Stimulated activated CD4-positive, alpha-beta T cell treated with anti-CD3 and anti-CD28 coated beads, Interleukin-1b, Interleukin-23, amount 100 ng/mL, for 4 hours (primary cell): ENCODE measurements around the gene RGS7.
"Not testable (repeated sequence)": the region's sequence is repeated elsewhere in the genome, so short reads cannot be mapped to it uniquely, and the experiment has no call there.

Experiments used
- DNase-seq, 2 donors: peaks; one replicate each; pipeline ENCODE4 v3.0.0-alpha.2; 2020; ENCODE audit warnings: low read depth in 2 of 2

Gene RGS7

DNA sequence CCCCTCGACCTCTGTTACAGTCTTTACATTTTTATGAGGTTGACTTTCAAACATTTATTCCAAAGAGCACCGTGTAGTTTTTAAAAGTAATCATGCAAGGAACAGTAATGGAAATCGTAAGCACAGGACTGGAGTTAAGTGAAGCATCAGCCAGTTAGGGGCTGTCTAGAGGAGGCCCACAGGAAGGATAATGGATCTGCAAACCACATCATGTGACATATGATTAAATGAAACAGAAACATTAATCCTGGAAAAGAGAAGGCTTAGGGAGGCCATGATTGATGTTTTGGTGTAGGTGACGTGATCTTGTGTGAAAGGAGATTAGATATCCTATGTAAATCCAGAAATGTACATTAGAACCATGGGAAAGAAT is 25.0 kb downstream of the RGS7 start:
- no peak for DNase-seq

- no peak for DNase-seq
Observed at GRCh38 chr1:241331328-241332036, 25.5 kb downstream of the RGS7 start.

GRCh38 chr1:241330619-241331327 is 26.2 kb downstream of the RGS7 start:
- DNase-seq = no peak

- no peak for DNase-seq
Observed at GRCh38 chr1:241325456-241325855, 31.5 kb downstream of the RGS7 start.

- no peak for DNase-seq
Observed at GRCh38 chr1:241323514-241324195, 33.4 kb downstream of the RGS7 start.

DNA sequence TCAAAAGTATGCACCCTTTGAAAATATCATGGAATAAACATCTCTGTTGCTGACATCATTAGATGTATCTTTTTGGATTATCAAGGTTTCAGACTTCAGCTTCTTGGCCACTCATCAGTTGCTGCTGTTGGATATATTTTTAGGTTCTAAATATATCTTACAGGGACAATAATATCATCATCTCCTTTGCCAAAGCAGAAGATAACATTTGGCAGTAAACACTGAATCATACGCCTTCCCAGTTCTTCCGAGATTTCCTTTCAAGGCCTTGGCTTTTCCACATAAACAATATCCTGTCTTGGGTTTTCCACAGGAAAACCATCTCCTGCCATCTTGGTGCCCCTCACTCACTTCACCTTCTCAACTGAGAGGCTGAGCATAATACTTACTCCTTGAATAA is 39.3 kb downstream of the RGS7 start:
- no peak for DNase-seq

- no peak for DNase-seq
Observed at GRCh38 chr1:241316372-241316771, 40.6 kb downstream of the RGS7 start.

GRCh38 chr1:241311056-241311746 is 45.8 kb downstream of the RGS7 start:
- DNase-seq = no peak

DNA sequence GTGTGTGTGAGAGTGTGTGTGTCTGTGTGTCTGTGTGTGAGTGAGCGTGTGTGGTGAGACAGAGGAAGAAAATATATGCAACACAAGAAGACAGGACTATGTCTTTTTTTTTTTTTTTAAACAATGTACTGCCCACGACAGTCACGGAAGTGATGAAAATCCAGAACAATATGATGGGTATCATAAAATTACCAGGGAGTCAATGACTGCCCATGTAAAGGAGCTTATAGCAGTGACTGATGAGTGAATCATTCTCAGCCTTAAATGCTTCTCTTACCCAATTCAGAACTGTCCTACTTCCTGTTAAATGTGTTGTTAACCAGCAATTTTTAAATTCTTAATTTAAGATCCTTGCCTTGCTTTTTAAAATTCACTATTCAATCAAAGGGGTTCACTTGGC is 46.6 kb downstream of the RGS7 start:
- DNase-seq = no peak

GRCh38 chr1:241309651-241310050 is 47.4 kb downstream of the RGS7 start:
- DNase-seq = no peak

DNA sequence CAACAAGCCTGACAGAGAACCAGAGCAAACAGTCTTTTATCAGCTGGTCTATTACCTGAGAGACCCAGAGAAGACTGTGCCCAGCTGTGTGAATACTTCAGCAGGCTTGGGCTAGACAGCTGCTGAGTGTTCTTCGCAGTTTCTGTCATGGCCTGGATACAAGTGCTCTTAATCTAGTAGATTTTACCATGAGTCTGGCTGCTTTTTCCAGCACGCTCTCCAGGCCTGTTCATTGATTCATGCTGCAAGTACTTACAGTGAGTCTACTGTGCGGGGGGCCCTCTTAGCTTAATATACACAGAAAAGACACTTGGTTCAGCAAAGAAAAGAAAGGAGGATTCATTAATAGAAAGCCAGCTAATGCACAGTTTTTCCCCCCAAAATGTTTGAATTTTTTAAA is 48.5 kb downstream of the RGS7 start:
- DNase-seq = no peak

DNA sequence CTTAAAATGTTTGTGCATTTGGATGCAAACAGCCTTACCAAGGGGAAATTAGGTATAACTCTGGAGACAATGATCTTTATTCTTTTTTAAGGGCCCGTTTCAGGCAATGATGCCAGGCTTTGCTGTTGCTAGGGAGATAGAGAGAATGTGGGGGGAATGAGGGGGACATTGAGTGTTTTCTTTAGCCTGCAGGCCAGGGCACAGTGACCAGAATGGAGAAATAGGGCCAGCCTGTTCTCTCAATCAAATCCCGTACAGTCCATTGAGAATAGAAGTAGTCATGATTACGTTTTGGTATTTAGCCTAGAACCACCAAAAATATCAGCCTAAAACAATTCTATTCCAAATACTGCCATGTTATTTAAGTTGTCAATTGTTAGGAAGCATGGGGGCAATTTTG is 49.0 kb downstream of the RGS7 start:
- no peak for DNase-seq

DNA sequence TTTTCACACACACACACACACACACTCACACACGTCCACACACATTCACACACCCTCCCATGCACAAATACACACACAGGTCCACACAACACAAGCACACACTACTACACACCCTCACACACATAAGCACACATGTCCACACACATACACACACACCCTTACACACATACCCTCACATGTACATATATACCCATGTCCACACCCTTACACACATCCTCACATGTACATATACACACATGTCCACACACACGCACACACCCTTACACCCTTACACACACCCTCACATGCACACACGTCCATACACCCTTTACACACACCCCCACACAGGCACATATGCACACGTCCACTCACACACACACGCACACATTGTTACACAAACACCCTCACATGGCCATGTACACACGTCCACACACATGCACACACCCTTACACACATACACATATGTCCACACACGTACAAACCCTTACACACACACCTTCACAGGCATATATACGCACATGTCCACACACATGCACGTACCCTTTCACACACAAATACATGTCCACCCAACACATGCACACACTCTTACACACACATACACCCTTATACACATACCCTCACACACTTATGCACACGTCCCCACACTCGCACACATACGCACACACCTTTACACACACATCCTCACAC is 50.7 kb downstream of the RGS7 start:
- no peak for DNase-seq

- not testable (repeated sequence) for DNase-seq
Observed at GRCh38 chr1:241302024-241302423, 55.0 kb downstream of the RGS7 start.

DNA sequence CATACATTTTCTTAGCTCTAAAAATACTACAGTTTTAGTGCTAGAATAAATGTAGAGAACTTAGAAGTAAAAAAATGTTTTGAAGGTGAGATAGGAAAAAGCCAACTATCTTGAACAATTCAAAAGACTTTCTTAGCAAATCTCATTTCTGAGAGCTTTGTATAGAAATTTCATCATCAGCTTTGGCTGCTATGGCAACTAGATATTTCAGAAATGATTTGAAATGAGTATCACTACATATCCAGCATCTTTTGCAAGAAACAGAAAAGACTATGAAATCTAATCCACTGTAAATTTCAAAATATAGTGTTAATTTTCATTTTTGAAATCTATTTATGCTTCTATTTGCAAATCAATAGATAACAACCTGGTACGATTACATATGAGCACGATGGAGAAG is 57.7 kb downstream of the RGS7 start:
- DNase-seq = no peak

DNA sequence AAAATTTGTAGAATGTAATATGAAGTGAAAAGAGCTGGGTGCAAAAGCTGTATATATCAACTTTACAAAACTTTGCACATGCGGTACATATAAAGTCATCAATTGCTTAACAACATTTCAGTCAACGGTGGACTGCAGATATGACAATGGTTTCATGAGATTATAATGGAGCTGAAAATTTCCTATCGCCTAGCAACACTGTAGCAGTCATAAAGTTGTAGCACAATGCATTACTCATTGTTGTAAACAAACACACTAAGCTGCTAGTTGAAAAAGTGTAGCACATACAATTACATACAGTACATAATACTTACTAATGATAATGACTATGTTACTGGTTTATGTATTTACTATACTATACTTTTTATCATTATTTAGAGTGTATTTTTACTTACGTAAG is 64.0 kb downstream of the RGS7 start:
- no peak for DNase-seq

DNA sequence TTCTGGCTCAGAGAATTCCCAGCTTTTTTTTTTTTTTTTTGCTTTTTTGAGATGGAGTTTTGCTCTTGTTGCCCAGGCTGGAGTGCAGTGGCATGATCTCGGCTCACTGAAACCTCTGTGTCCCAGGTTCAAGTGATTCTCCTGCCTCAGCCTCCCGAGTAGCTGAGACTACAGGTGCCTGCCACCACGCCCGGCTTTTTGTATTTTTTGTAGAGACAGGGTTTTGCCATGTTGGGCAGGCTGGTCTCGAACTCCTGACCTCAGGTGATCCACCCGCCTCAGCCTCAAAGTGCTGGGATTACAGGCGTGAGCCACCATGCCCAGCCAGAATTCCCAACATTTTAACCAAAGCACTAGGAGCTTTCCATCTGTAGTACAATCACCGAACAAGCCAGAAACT is 65.5 kb downstream of the RGS7 start:
- not testable (repeated sequence) for DNase-seq

GRCh38 chr1:241286486-241286885 is 70.5 kb downstream of the RGS7 start:
- DNase-seq = no peak

DNA sequence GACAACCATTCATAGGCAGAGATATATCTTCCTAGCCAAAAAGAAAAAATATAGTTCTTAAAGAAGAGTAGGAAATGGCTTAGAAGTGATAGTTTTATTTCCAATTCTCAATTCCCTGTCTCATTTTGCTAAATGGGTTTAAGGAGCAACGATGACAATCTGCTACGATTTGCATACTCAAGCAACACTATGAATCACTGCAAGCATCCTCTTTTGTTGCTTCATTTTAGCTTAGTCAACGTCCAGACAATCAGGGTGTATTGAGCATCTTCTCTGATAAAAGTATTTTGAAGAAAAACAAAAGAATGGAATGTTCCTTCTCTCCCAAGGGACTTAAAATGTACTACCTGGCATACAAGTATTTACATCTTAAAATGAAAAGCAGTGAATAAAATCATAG is 80.6 kb downstream of the RGS7 start:
- no peak for DNase-seq

GRCh38 chr1:241275981-241276380 is 81.0 kb downstream of the RGS7 start:
- DNase-seq = no peak

DNA sequence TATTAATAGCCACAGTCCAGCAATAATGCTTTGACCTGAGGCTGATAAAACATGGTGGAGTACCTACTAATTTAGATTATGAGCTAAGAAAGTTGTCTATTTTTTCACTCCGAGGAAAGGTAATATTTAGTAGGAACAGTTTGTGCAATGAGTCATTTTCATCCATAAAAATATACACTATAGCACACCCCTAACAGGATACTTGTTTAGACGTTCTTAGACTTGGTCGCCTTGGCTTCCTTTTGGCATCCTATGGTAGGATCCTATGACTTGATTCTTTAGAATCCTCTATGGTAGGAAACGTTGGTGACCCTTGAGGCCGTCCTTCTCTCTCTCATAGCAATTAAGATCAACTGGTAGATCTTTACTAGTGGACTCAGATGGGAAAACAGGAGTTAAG is 81.8 kb downstream of the RGS7 start:
- DNase-seq = no peak

GRCh38 chr1:241274693-241275092 is 82.3 kb downstream of the RGS7 start:
- DNase-seq = no peak
